Measurements from ENCODE around the gene HSPA1A. TPM values are rescaled to one million over a fixed set of nuclear protein-coding genes. Genes with fewer than 3 reads are reported as not detected.

HSPA1A gene
- total and polyA plus RNA-seq, 9 of the 15 experiments (the other 6 are each of a cell fraction or from before 2014, with no cell fraction given) = 2.2 to 273 (median 107) TPM

DNA sequence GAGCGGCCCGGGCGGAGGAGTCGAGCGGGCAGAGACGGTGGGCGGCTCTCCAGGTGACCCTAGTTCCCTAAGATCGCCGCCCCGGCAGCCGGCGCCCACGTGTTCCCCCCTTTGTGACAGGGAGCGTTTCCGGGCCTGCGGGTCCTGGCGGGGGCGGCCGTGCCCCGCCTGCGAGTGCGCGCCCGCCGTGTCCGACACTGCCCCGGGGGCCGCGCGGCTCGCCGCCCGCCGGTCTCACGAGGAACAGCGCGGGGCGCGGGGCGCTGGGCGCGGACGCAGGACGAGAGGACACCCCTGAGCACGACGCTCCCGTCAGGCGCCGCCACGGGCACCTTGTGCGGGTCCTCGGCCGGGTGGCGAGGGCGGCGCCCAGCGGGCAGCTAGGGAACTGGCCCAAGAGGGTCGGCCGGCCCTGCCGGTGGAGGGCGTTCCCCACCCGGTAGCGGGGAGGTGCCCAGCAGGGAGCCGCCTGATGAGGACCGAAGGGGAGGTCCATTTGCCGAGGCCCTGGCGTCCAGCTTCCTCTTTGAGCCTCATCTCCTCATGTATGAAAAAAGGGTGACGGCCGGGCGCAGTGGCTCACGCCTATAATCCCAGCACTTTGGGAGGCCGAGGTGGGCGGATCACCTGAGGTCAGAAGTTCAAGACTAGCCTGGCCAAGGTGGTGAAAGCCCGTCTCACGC lies 19.6 kb upstream of the HSPA1A start, which contains the start of gene VARS1 (continued):
- TF ChIP-seq ZBTB26 (CRISPR knock-in tag; IDR thresholded peaks at IDR 0.05) = no peak; the same call in 1 of the 2 replicates
- peak; percentile 69 for TF ChIP-seq NCOR1 (IDR thresholded peaks at IDR 0.05)
- no peak for TF ChIP-seq BDP1 (IDR thresholded peaks at IDR 0.05; ENCODE audit: insufficient read depth, insufficient read length)
- no peak for TF ChIP-seq ZNF778 (CRISPR knock-in tag; IDR thresholded peaks at IDR 0.05)
- TF ChIP-seq, protein P1, sequence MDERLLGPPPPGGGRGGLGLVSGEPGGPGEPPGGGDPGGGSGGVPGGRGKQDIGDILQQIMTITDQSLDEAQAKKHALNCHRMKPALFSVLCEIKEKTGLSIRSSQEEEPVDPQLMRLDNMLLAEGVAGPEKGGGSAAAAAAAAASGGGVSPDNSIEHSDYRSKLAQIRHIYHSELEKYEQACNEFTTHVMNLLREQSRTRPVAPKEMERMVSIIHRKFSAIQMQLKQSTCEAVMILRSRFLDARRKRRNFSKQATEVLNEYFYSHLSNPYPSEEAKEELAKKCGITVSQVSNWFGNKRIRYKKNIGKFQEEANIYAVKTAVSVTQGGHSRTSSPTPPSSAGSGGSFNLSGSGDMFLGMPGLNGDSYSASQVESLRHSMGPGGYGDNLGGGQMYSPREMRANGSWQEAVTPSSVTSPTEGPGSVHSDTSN (CRISPR knock-in tag; IDR thresholded peaks at IDR 0.05; ENCODE audit: low read depth) = no peak
- TF ChIP-seq, protein P1 (tag; conservative IDR thresholded peaks at IDR 0.05; ENCODE audit: low read depth) = peak; percentile 82
- peak; percentile 98 for TF ChIP-seq MTA3 (IDR thresholded peaks at IDR 0.05; ENCODE audit: borderline replicate concordance)
- TF ChIP-seq U2AF1 (optimal IDR thresholded peaks at IDR 0.05; ENCODE audit: low read depth, low read length) = peak; percentile 88
- TF ChIP-seq ZNF445 (CRISPR knock-in tag; IDR thresholded peaks at IDR 0.05; ENCODE audit: low read depth) = no peak
- TF ChIP-seq TOE1 (IDR thresholded peaks at IDR 0.05; ENCODE audit: borderline replicate concordance) = peak; percentile 84
- TF ChIP-seq TOE1 (CRISPR knock-in tag; IDR thresholded peaks at IDR 0.05; ENCODE audit: borderline replicate concordance, low read depth) = peak; percentile 90
- TF ChIP-seq ZNF280B (CRISPR knock-in tag; IDR thresholded peaks at IDR 0.05) = peak; percentile 53; the same call in 1 of the 2 replicates
- TF ChIP-seq, protein P2, sequence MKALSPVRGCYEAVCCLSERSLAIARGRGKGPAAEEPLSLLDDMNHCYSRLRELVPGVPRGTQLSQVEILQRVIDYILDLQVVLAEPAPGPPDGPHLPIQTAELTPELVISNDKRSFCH (CRISPR knock-in tag; IDR thresholded peaks at IDR 0.05) = no peak
- TF ChIP-seq, protein P2 (tag; IDR thresholded peaks at IDR 0.05) = peak; percentile 98
- TF ChIP-seq CEBPB (tag; IDR thresholded peaks at IDR 0.05) = no peak
- TF ChIP-seq GABPA (tag; conservative IDR thresholded peaks at IDR 0.05; ENCODE audit: low read depth) = peak; percentile 92
- TF ChIP-seq HNRNPUL1 (IDR thresholded peaks at IDR 0.05; ENCODE audit: low read length) = no peak
- peak in 1 of 2 experiments; percentile 88; a peak in 1 of 4 replicates for TF ChIP-seq BCLAF1 (IDR thresholded peaks at IDR 0.05; ENCODE audit: borderline replicate concordance in 1 of 2, control insufficient read depth in 1 of 2, low read depth in 2 of 2, low read length in 1 of 2)
